Mesenchymal stem cell (in vitro differentiated cells and primary cell): ENCODE measurements around the gene ALG9. TPM values are rescaled to one million over a fixed set of nuclear protein-coding genes. Genes with fewer than 3 reads are reported as not detected.

Experiments used
- DNase-seq: peaks from one replicate; pipeline ENCODE4 v3.0.0-alpha.2; 2013
- H2AFZ ChIP-seq: one replicate; pipeline ENCODE4 v1.6.1; 2013; ENCODE audit warnings: low read depth, mild to moderate bottlenecking, control low read depth, inconsistent platforms, low read length, moderate library complexity
- H2AK5ac ChIP-seq: 2 replicates; pipeline ENCODE4 v1.6.1; 2013; ENCODE audit warnings: low read length, moderate library complexity, mild to moderate bottlenecking, inconsistent platforms; ENCODE audit not compliant: severe bottlenecking
- H2BK120ac ChIP-seq: one replicate; pipeline ENCODE4 v1.6.1; 2013; ENCODE audit warnings: low read depth, mild to moderate bottlenecking, inconsistent platforms, low read length, moderate library complexity
- H2BK12ac ChIP-seq, 2 experiments: one replicate each; pipeline ENCODE4 v1.6.1; 2013; ENCODE audit warnings: inconsistent platforms in 2 of 2, low read length in 2 of 2, mild to moderate bottlenecking in 2 of 2, moderate library complexity in 2 of 2, control low read depth in 1 of 2
- H2BK15ac ChIP-seq: one replicate; pipeline ENCODE4 v1.6.1; 2013; ENCODE audit warnings: mild to moderate bottlenecking, low read depth, inconsistent platforms; ENCODE audit not compliant: poor library complexity, severe bottlenecking
- H2BK5ac ChIP-seq: 2 replicates; pipeline ENCODE4 v1.6.1; 2013; ENCODE audit warnings: low read depth, mild to moderate bottlenecking, low read length, control low read depth, inconsistent platforms; ENCODE audit not compliant: poor library complexity, severe bottlenecking
- H3K14ac ChIP-seq, 2 experiments: one replicate each; pipeline ENCODE4 v1.6.1; 2013; ENCODE audit warnings: inconsistent platforms in 2 of 2, low read length in 2 of 2, control low read depth in 1 of 2, mild to moderate bottlenecking in 1 of 2, moderate library complexity in 1 of 2
- H3K18ac ChIP-seq, 2 experiments: one replicate each; pipeline ENCODE4 v1.6.1; 2013; ENCODE audit warnings: inconsistent platforms in 2 of 2, low read length in 2 of 2, control low read depth in 1 of 2, low read depth in 1 of 2, mild to moderate bottlenecking in 1 of 2
- H3K23ac ChIP-seq, 2 experiments: one replicate each; pipeline ENCODE4 v1.6.1; 2013; ENCODE audit warnings: inconsistent platforms in 2 of 2, low read length in 2 of 2, mild to moderate bottlenecking in 2 of 2, moderate library complexity in 2 of 2, control low read depth in 1 of 2
- H3K27ac ChIP-seq: 2 replicates; pipeline ENCODE4 v1.5.1; 2013; ENCODE audit warnings: mild to moderate bottlenecking, moderate library complexity, low read length, control low read depth, inconsistent platforms; ENCODE audit not compliant: poor library complexity, severe bottlenecking
- H3K27me3 ChIP-seq, 2 experiments: 2 replicates each; pipeline versions ENCODE4 v1.6.1 to v1.7.0; 2013; ENCODE audit warnings: low read length in 2 of 2, mild to moderate bottlenecking in 2 of 2, moderate library complexity in 2 of 2, control low read depth in 1 of 2, inconsistent platforms in 1 of 2; ENCODE audit not compliant: control insufficient read depth in 1 of 2, insufficient read depth in 1 of 2
- H3K36me3 ChIP-seq, 2 experiments: 2 replicates each; pipeline versions ENCODE4 v1.6.1 to v1.7.0; 2013; ENCODE audit warnings: low read length in 2 of 2, control low read depth in 1 of 2, inconsistent platforms in 1 of 2, low read depth in 1 of 2, mild to moderate bottlenecking in 1 of 2; ENCODE audit not compliant: insufficient read depth in 2 of 2, control insufficient read depth in 1 of 2
- H3K4ac ChIP-seq, 2 experiments: one replicate each; pipeline ENCODE4 v1.6.1; 2013; ENCODE audit warnings: inconsistent platforms in 2 of 2, low read length in 2 of 2, mild to moderate bottlenecking in 2 of 2, moderate library complexity in 2 of 2, control low read depth in 1 of 2, low read depth in 1 of 2
- H3K4me1 ChIP-seq: 2 replicates; pipeline ENCODE4 v1.6.1; 2013; ENCODE audit warnings: low read depth, low read length, control low read depth; ENCODE audit not compliant: control insufficient read depth, insufficient read depth
- H3K4me2 ChIP-seq: 2 replicates; pipeline ENCODE4 v1.6.1; 2013; ENCODE audit warnings: low read length, mild to moderate bottlenecking, inconsistent platforms; ENCODE audit not compliant: poor library complexity, severe bottlenecking
- H3K4me3 ChIP-seq, 2 experiments: 2 replicates each; pipeline versions ENCODE4 v1.5.1 to v1.7.0; 2013; ENCODE audit warnings: low read length in 2 of 2, mild to moderate bottlenecking in 2 of 2, control low read depth in 1 of 2, low read depth in 1 of 2; ENCODE audit not compliant: insufficient read depth in 1 of 2
- H3K79me1 ChIP-seq: replicated peaks from 2 replicates; pipeline ENCODE4 v1.6.1; 2013; ENCODE audit warnings: mild to moderate bottlenecking, control low read depth, low read length, inconsistent platforms; ENCODE audit not compliant: poor library complexity, severe bottlenecking
- H3K9ac ChIP-seq: 2 replicates; pipeline ENCODE4 v1.7.0; 2013; ENCODE audit warnings: mild to moderate bottlenecking, low read length, moderate library complexity
- H3K9me3 ChIP-seq: 2 replicates; pipeline ENCODE4 v1.7.0; 2013; ENCODE audit warnings: mild to moderate bottlenecking, low read length; ENCODE audit not compliant: control insufficient read depth
- H4K8ac ChIP-seq: one replicate; pipeline ENCODE4 v1.6.1; 2013; ENCODE audit warnings: inconsistent platforms, mild to moderate bottlenecking, low read length, moderate library complexity
- H4K91ac ChIP-seq: one replicate; pipeline ENCODE4 v1.6.1; 2013; ENCODE audit warnings: mild to moderate bottlenecking, low read length, inconsistent platforms
- WGBS: methylation state at CpG from one replicate; pipeline ENCODE4 v1.1.7; 2013; ENCODE audit warnings: mixed read lengths; 5-methylcytosine and 5-hydroxymethylcytosine counted together
- small RNA-seq: library from polyadenylated mRNA; stranded (forward); fragments of <200 nt; extraction: miRNeasy Mini kit (QIAGEN cat#:217004); gene quantifications from one replicate; pipeline ENCODE3, GENCODE V24; 2013; ENCODE audit warnings: low read depth

The ALG9 gene

DNA sequence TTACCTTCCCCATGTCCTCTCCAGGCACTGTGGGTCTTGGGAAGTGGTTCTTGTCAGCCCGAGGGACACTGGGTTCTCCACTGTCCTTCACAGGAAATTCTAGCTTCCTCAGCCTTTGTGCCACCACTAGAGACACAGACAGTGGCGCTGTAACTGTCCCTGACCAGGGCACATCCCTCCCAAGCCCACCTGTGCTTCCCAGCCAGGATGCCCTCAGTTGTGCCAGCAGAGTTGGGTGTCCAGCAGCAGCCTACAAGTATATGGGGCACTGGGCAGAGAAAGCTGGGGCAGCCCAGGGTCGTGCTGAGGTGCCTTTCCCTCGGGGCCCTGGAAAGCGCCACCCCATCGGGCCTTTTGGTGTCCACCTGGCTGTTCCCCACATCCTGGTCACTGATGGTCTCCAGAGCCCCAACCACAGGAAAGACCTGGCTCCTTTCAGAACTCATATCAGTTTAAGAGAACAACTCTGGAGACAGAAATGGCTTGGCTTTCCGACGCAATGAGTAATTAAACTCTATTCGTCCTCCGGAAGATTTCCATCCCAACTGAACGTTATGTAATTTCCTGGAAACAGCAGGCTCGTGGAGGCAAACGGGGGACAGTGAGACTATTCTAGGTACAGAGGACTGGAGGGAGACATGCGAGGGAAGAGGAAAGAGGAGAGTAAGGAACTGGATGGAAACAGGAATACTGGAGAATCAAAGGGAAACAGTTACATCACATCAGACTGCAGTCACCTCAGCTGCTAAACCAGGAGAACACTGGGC lies 133.8 kb downstream of the ALG9 start:
- no peak for DNase-seq
- H3K9me3 ChIP-seq: no peaks in the 10 kb centered on the region
- H4K91ac ChIP-seq: no peak overlapping the region
- H3K23ac ChIP-seq: no peak overlapping the region
- H2BK5ac ChIP-seq: no peak overlapping the region
- peak overlapping the region in 1 of 2 experiments; percentile 38 for H3K4me3 ChIP-seq
- peak overlapping the region; percentile 98 for H3K9ac ChIP-seq
- H3K4me1 ChIP-seq: peaks cover 43% of the 10 kb centered on the region
- H2AK5ac ChIP-seq: peak overlapping the region; percentile 93
- peak overlapping the region; percentile 8 for H3K27ac ChIP-seq
- H3K36me3 ChIP-seq: peaks cover 11 to 43% of the 10 kb centered on the region in 2 experiments
- H3K27me3 ChIP-seq: no peaks in the 10 kb centered on the region
- 95% methylated on average over 14 of the region's 14 CpGs for WGBS
- no peak overlapping the region for H3K4ac ChIP-seq
- H2BK120ac ChIP-seq: no peak overlapping the region
- peaks cover 6% of the 10 kb centered on the region for H3K79me1 ChIP-seq
- no peak overlapping the region for H3K4me2 ChIP-seq
- H3K18ac ChIP-seq: no peak overlapping the region
- peak overlapping the region in 1 of 2 experiments; percentile 38 for H3K14ac ChIP-seq
- no peak overlapping the region for H2AFZ ChIP-seq
- H4K8ac ChIP-seq: no peak overlapping the region
- no peak overlapping the region for H2BK15ac ChIP-seq
- peak overlapping the region in 1 of 2 experiments; percentile 27 for H2BK12ac ChIP-seq

DNA sequence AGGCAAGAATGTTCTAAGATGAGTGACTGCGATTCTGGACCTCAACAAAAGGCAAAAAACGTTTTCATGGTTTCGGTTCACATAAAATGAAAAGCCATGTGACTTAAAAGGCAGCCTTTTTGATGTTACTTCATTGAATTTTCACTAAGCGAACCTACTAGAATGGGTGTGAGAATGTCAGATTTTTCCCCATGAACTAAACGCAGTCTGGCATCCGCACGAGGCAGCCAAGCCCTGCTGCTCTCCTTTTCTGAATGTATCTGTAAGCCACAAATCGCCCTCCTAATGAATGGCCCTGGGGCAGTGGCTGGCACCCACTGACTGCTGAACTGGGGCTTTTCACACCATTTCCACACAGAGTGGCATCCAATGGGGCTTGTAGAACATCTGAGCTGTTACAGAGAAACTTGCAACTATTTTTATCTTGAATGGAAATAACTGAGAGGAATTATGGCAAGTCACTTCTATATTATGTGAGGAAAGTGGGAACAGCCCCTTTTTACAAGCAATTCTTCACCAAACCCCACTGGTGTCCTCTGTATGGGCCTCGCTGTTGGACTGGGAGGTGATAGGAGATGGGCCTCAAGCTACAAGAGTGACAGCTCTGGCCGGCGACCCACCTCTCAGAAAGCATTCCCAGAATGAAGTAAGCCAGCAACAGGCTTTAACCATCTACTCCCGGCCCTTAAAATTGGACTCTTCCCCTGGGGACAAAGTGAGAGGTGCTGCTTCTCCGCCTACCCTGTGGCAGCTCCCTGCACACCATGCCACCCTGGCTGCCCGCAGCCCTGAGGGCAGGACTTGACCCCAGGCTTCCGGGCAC lies 134.5 kb downstream of the ALG9 start:
- Histone ChIP-seq H3K18ac (peak overlapping the region; percentile 86 to 99), H3K79me1 (peaks cover 8% of the 10 kb centered on the region), H2BK15ac (peak overlapping the region; percentile 56), H3K4ac (peak overlapping the region; percentile 50 to 97), H4K8ac (peak overlapping the region; percentile 97), H4K91ac (peak overlapping the region; percentile 96), H2BK12ac (peak overlapping the region; percentile 91 to 97), H3K4me1 (peaks cover 47% of the 10 kb centered on the region), H3K27me3 (no peaks in the 10 kb centered on the region), H2BK120ac (peak overlapping the region; percentile 74), H2AK5ac (peak overlapping the region; percentile 79), H2AFZ (no peak overlapping the region), H3K27ac (peak overlapping the region; percentile 90), H3K14ac (no peak overlapping the region), H3K36me3 (peaks cover 11 to 35% of the 10 kb centered on the region in 2 experiments), H3K4me2 (no peak overlapping the region), H2BK5ac (peak overlapping the region; percentile 47), H3K9me3 (no peaks in the 10 kb centered on the region), H3K9ac (peak overlapping the region; percentile 98), H3K4me3 (no peak overlapping the region), H3K23ac (no peak overlapping the region)
- whole genome bisulfite sequencing: 91% methylated on average over 15 of the region's 15 CpGs
- DNase-seq: no peak

Small RNAs within 50 kb of the gene (small RNA-seq; reads per million reads assigned to genes)
- not detected for gene GNG5P3
- not detected for gene RPL37AP8
